Measurements from ENCODE around the gene RHBDD1.

RHBDD1 gene

GRCh38 chr2:226835796-226836547 lies at the start of gene RHBDD1:
Gene RHBDD1, plus strand, starts transcription at chr2:226836054. Its CDS starts 28,640 bp downstream, at chr2:226864694.
- peak; percentile 92 to 93 for DNase-seq

- DNase-seq: no peak
These were observed 47.8 kb upstream of the RHBDD1 start for GRCh38 chr2:226788064-226788463.

- no peak for DNase-seq
These were observed 46.9 kb upstream of the RHBDD1 start for GRCh38 chr2:226788881-226789490.

GRCh38 chr2:226790011-226790410 lies 45.8 kb upstream of the RHBDD1 start:
- no peak for DNase-seq

GRCh38 chr2:226790431-226790830 lies 45.4 kb upstream of the RHBDD1 start:
- DNase-seq: no peak

GRCh38 chr2:226791056-226791486 lies 44.8 kb upstream of the RHBDD1 start:
- DNase-seq: peak; percentile 72 to 82

- peak; percentile 89 to 91 for DNase-seq
These were observed 44.3 kb upstream of the RHBDD1 start for GRCh38 chr2:226791487-226792081.

GRCh38 chr2:226792155-226792881 lies 43.5 kb upstream of the RHBDD1 start:
- no peak for DNase-seq

GRCh38 chr2:226793646-226794045 lies 42.2 kb upstream of the RHBDD1 start:
- DNase-seq: no peak

- no peak for DNase-seq
These were observed 41.6 kb upstream of the RHBDD1 start for GRCh38 chr2:226794196-226794661.

GRCh38 chr2:226794751-226795171 lies 41.1 kb upstream of the RHBDD1 start:
- DNase-seq: no peak

- DNase-seq: no peak
These were observed 40.4 kb upstream of the RHBDD1 start for GRCh38 chr2:226795281-226796011.

GRCh38 chr2:226796012-226796839 lies 39.6 kb upstream of the RHBDD1 start:
- no peak for DNase-seq

GRCh38 chr2:226796840-226797288 lies 39.0 kb upstream of the RHBDD1 start:
- no peak for DNase-seq

- no peak for DNase-seq
These were observed 38.4 kb upstream of the RHBDD1 start for GRCh38 chr2:226797289-226797988.

- no peak for DNase-seq
These were observed 37.8 kb upstream of the RHBDD1 start for GRCh38 chr2:226797989-226798421.

- peak; percentile 44 to 51 for DNase-seq
These were observed 37.2 kb upstream of the RHBDD1 start for GRCh38 chr2:226798422-226799210.

GRCh38 chr2:226799211-226799975 lies 36.5 kb upstream of the RHBDD1 start, which contains the start of gene IRS1:
Gene IRS1, minus strand, starts transcription at chr2:226799820. Its CDS starts 1,082 bp downstream, at chr2:226798738.
- peak; percentile 51 to 58 for DNase-seq
